HEK293T (cell line): Measurements from ENCODE around the gene PITRM1.

Source experiments
- CTCF ChIA-PET: fragments of 350-600 bp; formaldehyde crosslinking; extraction: SDS; loops from one replicate; lab custom pipeline; 2021; ENCODE audit warnings: antibody characterized with exemption, inconsistent platforms; lab: Yijun Ruan, JAX
- POLR2A ChIA-PET: fragments of 350-600 bp; formaldehyde crosslinking; extraction: SDS; loops from one replicate; lab custom pipeline; 2020; ENCODE audit warnings: antibody characterized with exemption, inconsistent platforms; lab: Yijun Ruan, JAX
- DNase-seq: peaks from one replicate; pipeline ENCODE4 v3.0.0; 2012; ENCODE audit warnings: mixed read lengths; ENCODE audit errors: extremely low spot score
- ARNT ChIP-seq: fragments of 450-650 bp; IDR thresholded peaks from 2 replicates; pipeline ENCODE4 v1.6.1; 2017; ENCODE audit warnings: mild to moderate bottlenecking
- BHLHE40 ChIP-seq: fragments of 450-650 bp; IDR thresholded peaks from 2 replicates; pipeline ENCODE4 v1.6.1; 2016; ENCODE audit warnings: mild to moderate bottlenecking, moderate library complexity, borderline replicate concordance
- CTBP1 ChIP-seq: fragments of 450-650 bp; IDR thresholded peaks from 2 replicates; pipeline ENCODE4 v1.6.1; 2016; ENCODE audit warnings: borderline replicate concordance
- ELF4 ChIP-seq: fragments of 450-650 bp; IDR thresholded peaks from 2 replicates; pipeline ENCODE4 v1.6.1; 2017; ENCODE audit warnings: antibody characterized with exemption
- FOXA1 ChIP-seq: fragments of 450-650 bp; IDR thresholded peaks from 2 replicates; pipeline ENCODE4 v1.6.1; 2016; ENCODE audit warnings: mild to moderate bottlenecking
- FOXK2 ChIP-seq: fragments of 450-650 bp; IDR thresholded peaks from 2 replicates; pipeline ENCODE4 v1.6.1; 2016; ENCODE audit warnings: mild to moderate bottlenecking
- FOXM1 ChIP-seq: fragments of 450-650 bp; IDR thresholded peaks from 2 replicates; pipeline ENCODE4 v1.6.1; 2017; ENCODE audit warnings: mild to moderate bottlenecking, borderline replicate concordance
- HDGF ChIP-seq: fragments of 450-650 bp; IDR thresholded peaks from 2 replicates; pipeline ENCODE4 v1.6.1; 2017; ENCODE audit warnings: antibody characterized with exemption, borderline replicate concordance
- L3MBTL2 ChIP-seq: fragments of 450-650 bp; conservative IDR thresholded peaks from 2 replicates; pipeline ENCODE4 v1.6.1; 2016; ENCODE audit warnings: mild to moderate bottlenecking
- LEF1 ChIP-seq: fragments of 450-650 bp; IDR thresholded peaks from 2 replicates; pipeline ENCODE4 v1.6.1; 2017; ENCODE audit warnings: mild to moderate bottlenecking, borderline replicate concordance
- NFRKB ChIP-seq: fragments of 450-650 bp; IDR thresholded peaks from 2 replicates; pipeline ENCODE4 v1.6.1; 2016; ENCODE audit warnings: mild to moderate bottlenecking, moderate library complexity
- SP1 ChIP-seq: fragments of 450-650 bp; IDR thresholded peaks from 2 replicates; pipeline ENCODE4 v1.6.1; 2017
- SUZ12 ChIP-seq: fragments of 450-650 bp; IDR thresholded peaks from 2 replicates; pipeline ENCODE4 v1.6.1; 2016; ENCODE audit warnings: mild to moderate bottlenecking
- TARDBP ChIP-seq: fragments of 450-650 bp; IDR thresholded peaks from 2 replicates; pipeline ENCODE4 v1.6.1; 2016
- ZNF384 ChIP-seq: fragments of 450-650 bp; IDR thresholded peaks from 2 replicates; pipeline ENCODE4 v1.6.1; 2016
- TF ChIP-seq, protein P1 (sequence below): fragments of 450-650 bp; IDR thresholded peaks from 2 replicates; pipeline ENCODE4 v1.6.1; 2016

The PITRM1 gene

DNA sequence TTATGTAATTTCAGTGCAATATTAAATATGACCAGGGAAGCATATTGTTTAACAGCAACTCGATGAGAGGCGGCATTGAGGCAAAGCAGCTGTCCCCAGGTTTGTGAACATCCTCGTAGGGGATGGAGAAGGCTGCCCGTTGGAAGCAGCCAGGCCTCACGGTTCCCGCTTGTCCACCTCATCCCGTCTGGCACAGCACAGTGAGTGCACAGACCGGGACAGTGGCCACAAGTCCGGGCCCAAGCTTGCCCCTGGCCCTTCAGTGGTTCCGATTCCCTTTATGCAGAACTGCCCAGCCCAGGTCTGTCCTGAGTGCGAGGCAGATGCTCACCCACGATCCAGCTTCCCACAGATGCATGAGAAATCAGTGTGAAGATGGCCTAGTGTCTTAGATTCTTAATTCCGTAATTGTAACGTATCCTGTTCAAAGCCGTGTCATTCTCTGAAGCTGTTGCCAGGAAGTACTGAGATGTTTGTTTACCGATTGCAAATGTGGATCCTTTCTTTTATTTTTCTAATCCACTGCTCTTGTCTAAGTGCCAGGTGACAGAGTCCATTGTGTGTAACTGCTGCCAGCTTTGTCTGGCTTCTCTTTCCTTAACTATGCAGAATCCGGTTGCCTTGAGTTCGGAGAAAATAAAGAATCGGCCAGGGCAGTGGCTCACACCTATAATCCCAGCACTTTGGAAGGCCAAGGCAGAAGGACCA lies 69.7 kb downstream of the PITRM1 start:
- DNase-seq: no peak
- ChIA-PET CTCF (no interaction called here), POLR2A (no interaction called here)
- TF ChIP-seq ARNT: no peak
- no peak for TF ChIP-seq SUZ12
- no peak for TF ChIP-seq ELF4
- TF ChIP-seq LEF1: no peak
- no peak for TF ChIP-seq TARDBP
- TF ChIP-seq FOXA1: no peak
- TF ChIP-seq CTBP1: no peak
- TF ChIP-seq BHLHE40: no peak
- TF ChIP-seq, protein P1, sequence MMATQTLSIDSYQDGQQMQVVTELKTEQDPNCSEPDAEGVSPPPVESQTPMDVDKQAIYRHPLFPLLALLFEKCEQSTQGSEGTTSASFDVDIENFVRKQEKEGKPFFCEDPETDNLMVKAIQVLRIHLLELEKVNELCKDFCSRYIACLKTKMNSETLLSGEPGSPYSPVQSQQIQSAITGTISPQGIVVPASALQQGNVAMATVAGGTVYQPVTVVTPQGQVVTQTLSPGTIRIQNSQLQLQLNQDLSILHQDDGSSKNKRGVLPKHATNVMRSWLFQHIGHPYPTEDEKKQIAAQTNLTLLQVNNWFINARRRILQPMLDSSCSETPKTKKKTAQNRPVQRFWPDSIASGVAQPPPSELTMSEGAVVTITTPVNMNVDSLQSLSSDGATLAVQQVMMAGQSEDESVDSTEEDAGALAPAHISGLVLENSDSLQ: no peak
- TF ChIP-seq NFRKB: no peak
- no peak for TF ChIP-seq SP1

- no peak for DNase-seq
- no peak for TF ChIP-seq BHLHE40
- TF ChIP-seq, protein P1: no peak
- no peak for TF ChIP-seq FOXM1
- no peak for TF ChIP-seq LEF1
- no peak for TF ChIP-seq FOXA1
- no peak for TF ChIP-seq TARDBP
- no peak for TF ChIP-seq SUZ12
- no peak for TF ChIP-seq L3MBTL2
- TF ChIP-seq ELF4: no peak
- no peak for TF ChIP-seq FOXK2
- TF ChIP-seq SP1: no peak
- TF ChIP-seq HDGF: no peak
- POLR2A ChIA-PET: interaction anchor here (1.4 kb wide), 1 partner anchor 72 kb away, joined by 5 read pairs; the partner anchor contains the start of gene PITRM1
- CTCF ChIA-PET: no interaction called here
Measured at GRCh38 chr10:3100856-3101640, 71.5 kb downstream of the PITRM1 start.

DNA sequence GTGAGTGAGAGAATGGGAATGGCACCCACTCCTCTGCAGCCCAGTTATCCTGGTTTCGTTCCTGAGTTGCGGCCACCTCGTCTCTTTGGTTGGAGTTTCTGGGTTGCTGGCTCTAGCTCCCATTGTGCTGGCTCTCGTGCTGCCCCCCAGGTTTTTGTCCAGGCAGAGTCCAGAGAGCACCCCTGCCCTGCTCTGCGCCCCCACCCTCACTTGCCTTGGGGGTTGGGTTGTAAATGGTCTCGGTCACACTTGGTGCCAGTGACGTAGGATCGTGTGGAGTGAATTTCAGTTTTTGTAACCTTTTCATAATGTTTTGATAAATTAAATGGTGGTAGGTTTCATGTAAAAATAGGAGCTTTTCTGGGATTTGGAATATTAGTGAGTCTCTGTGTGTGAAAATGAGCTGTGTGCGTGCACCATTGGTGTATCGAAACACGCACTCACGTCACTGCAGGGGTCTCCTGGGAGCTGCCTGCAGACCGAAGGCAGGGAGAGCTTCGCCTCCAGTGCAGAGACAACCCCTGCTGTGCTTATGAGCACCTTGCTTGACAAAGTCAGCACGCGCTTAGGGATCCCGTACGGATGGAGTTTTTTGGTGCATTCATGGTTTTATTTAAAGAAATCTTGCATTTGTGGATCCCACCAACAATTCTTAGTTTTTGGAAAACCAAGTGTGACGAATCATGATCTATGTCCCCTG lies 72.3 kb downstream of the PITRM1 start:
- DNase-seq: no peak
- CTCF ChIA-PET: no interaction called here
- TF ChIP-seq FOXK2: no peak
- TF ChIP-seq CTBP1: no peak
- TF ChIP-seq L3MBTL2: no peak
- TF ChIP-seq ZNF384: no peak
- TF ChIP-seq ELF4: no peak
- no peak for TF ChIP-seq TARDBP
- no peak for TF ChIP-seq NFRKB
- TF ChIP-seq ARNT: no peak
- no peak for TF ChIP-seq BHLHE40
- no peak for TF ChIP-seq FOXM1
- TF ChIP-seq, protein P1: no peak
- no peak for TF ChIP-seq FOXA1
- no peak for TF ChIP-seq HDGF
- POLR2A ChIA-PET: interaction anchor here (1.4 kb wide), 1 partner anchor 72 kb away, joined by 5 read pairs; the partner anchor contains the start of gene PITRM1

GRCh38 chr10:3099291-3100092 lies 73.1 kb downstream of the PITRM1 start:
- ChIA-PET POLR2A (interaction anchor here (1.0 kb wide), 1 partner anchor 73 kb away, joined by 3 read pairs; no protein-coding TSS in a partner anchor), CTCF (no interaction called here)
- no peak for DNase-seq
- TF ChIP-seq LEF1: no peak
- TF ChIP-seq ZNF384: no peak
- TF ChIP-seq TARDBP: peak; percentile 54; the same call in 1 of the 2 replicates
- no peak for TF ChIP-seq ARNT
- TF ChIP-seq ELF4: no peak
- no peak for TF ChIP-seq CTBP1
- TF ChIP-seq HDGF: no peak
- no peak for TF ChIP-seq L3MBTL2

DNA sequence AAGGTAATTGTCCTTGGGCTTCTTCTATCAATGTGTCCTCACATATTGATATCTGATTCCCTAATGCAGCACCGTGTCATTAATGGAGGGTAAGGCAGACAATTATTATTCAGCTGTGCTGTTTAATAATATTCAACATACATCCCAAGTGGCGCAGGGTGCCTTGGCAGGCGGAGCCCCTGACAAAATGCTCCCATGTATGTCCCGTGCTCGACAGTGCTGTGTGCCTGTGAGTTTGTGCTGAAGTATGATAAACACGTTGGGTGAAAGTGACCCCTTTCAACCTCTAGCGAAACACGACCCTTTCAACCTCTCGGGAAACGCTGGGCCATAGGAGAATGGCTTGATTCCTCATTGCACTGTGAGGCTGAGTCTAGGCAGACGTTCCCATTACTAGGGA lies 73.9 kb downstream of the PITRM1 start:
- DNase-seq: no peak
- TF ChIP-seq SP1 (no peak), FOXA1 (no peak), SUZ12 (no peak), BHLHE40 (no peak), TARDBP (no peak), LEF1 (no peak), ELF4 (no peak), ARNT (no peak), ZNF384 (no peak), FOXK2 (no peak), NFRKB (no peak)
- CTCF ChIA-PET: no interaction called here
- POLR2A ChIA-PET: interaction anchor here (1.0 kb wide), 1 partner anchor 74 kb away, joined by 3 read pairs; no protein-coding TSS in a partner anchor
